Neural progenitor cell (in vitro differentiated cells): ENCODE measurements around the gene YEATS4.

Experiments
- EZH2 ChIP-seq: fragments of 200-600 bp; sonication (generic); IDR thresholded peaks from 2 replicates; pipeline ENCODE4 v1.6.1; 2017; ENCODE audit warnings: antibody characterized with exemption, mild to moderate bottlenecking, moderate library complexity
- EZH2phosphoT487 ChIP-seq: fragments of 200-600 bp; sonication (generic); IDR thresholded peaks from 2 replicates; pipeline ENCODE4 v1.6.1; 2017; ENCODE audit warnings: antibody characterized with exemption
- TF ChIP-seq, protein P1 (sequence below): fragments of 200-600 bp; sonication (generic); IDR thresholded peaks from 2 replicates; pipeline ENCODE4 v1.5.1; 2017; ENCODE audit warnings: antibody characterized with exemption, mild to moderate bottlenecking

GRCh38 chr12:69396963-69397362 is 37.4 kb downstream of the YEATS4 start:
- TF ChIP-seq, protein P1, sequence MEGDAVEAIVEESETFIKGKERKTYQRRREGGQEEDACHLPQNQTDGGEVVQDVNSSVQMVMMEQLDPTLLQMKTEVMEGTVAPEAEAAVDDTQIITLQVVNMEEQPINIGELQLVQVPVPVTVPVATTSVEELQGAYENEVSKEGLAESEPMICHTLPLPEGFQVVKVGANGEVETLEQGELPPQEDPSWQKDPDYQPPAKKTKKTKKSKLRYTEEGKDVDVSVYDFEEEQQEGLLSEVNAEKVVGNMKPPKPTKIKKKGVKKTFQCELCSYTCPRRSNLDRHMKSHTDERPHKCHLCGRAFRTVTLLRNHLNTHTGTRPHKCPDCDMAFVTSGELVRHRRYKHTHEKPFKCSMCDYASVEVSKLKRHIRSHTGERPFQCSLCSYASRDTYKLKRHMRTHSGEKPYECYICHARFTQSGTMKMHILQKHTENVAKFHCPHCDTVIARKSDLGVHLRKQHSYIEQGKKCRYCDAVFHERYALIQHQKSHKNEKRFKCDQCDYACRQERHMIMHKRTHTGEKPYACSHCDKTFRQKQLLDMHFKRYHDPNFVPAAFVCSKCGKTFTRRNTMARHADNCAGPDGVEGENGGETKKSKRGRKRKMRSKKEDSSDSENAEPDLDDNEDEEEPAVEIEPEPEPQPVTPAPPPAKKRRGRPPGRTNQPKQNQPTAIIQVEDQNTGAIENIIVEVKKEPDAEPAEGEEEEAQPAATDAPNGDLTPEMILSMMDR: no peak
- TF ChIP-seq EZH2phosphoT487 (no peak), EZH2 (no peak)
